ENCODE data around the gene FCHO2. TPM values are rescaled to one million over a fixed set of nuclear protein-coding genes. Genes with fewer than 3 reads are reported as not detected.

FCHO2 gene
- total RNA-seq, 1 experiment from 2014 or later, result 36.5 TPM

- H3K4me1 Mint-ChIP-seq (ENCODE audit: low read depth, unreplicated experiment), result peaks cover 17% of the 10 kb centered on the region
- H3K36me3 Mint-ChIP-seq (ENCODE audit: insufficient read depth, unreplicated experiment), result peaks cover 15% of the 10 kb centered on the region
- no peak for TF ChIP-seq CTCF (IDR thresholded peaks at IDR 0.05; ENCODE audit: unreplicated experiment)
- no peak for DNase-seq
- H3K4me3 Mint-ChIP-seq (ENCODE audit: low read depth, unreplicated experiment), result no peak overlapping the region
- CTCF ChIA-PET, result no interaction called here
- no peak overlapping the region for H3K27ac Mint-ChIP-seq (ENCODE audit: unreplicated experiment)
- no peaks in the 10 kb centered on the region for H3K9me3 Mint-ChIP-seq (ENCODE audit: low read depth, unreplicated experiment)
- intact Hi-C loops (cut with micrococcal nuclease; ENCODE audit: unreplicated experiment), result no loop called here
- BruUV-seq (replicated peaks), result no TSS peak
- no peaks in the 10 kb centered on the region for H3K27me3 Mint-ChIP-seq (ENCODE audit: unreplicated experiment)
Measured at GRCh38 chr5:73130811-73131210, 175.0 kb downstream of the FCHO2 start.

DNA sequence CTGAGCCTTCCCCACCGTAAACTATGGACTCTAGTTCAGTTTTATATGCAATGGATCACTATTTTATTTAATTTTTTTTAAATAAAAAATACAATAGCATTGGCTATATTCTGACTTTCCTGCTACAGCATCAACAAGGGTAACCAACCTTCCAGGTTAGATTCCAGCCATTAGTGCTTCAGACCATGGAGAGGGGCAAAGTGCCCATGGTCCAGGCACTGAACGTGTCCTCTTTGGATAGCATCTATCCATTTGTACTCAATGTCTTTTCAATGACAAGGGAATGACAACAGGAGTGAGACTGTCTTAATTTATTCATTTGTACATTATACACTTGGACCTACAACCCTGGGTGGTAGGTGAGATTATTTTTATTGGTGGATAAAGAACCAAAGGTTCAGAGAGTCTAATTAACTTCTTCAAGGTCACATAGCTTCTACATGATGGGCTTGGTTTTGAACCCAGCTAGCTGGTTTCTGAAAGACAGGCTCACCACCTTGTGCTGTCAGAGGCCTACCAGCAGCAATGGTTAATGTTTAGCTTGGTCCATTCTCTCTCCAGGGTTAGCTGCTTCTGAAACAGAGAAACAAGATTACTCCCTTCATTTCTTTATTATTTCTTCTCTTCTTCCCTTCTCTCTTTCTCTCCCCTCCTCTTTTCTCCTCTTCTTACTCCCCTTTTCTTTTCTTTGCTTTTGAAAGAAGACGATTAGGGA lies 176.0 kb downstream of the FCHO2 start:
- H3K4me1 Mint-ChIP-seq (ENCODE audit: low read depth, unreplicated experiment), result peaks cover 17% of the 10 kb centered on the region
- CTCF ChIA-PET, result no interaction called here

DNA sequence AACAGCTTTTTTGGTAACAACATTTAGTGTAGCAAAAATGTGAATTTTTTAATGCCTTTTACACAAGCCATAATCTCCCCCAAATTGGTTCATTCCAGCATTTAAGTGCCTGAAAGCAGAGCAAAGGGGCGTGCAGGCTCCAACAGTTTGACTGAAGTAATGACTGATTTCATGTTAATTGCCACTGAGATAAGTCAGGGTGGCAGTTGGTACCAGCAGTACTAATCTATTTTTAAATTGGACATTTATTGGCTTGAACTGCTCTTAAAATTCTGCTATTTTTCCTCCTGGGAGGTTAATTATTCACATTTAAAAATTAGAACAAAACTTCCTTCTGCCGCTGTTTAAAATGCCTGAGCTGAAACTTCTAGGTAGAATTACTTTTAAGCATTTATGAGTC lies 176.9 kb downstream of the FCHO2 start:
- TF ChIP-seq CTCF (IDR thresholded peaks at IDR 0.05; ENCODE audit: unreplicated experiment), result no peak
- no TSS peak for BruUV-seq (replicated peaks)
- Mint-ChIP-seq H3K36me3 (ENCODE audit: insufficient read depth, unreplicated experiment) (peaks cover 12% of the 10 kb centered on the region), H3K4me3 (ENCODE audit: low read depth, unreplicated experiment) (no peak overlapping the region), H3K27me3 (ENCODE audit: unreplicated experiment) (no peaks in the 10 kb centered on the region), H3K27ac (ENCODE audit: unreplicated experiment) (no peak overlapping the region), H3K4me1 (ENCODE audit: low read depth, unreplicated experiment) (peaks cover 17% of the 10 kb centered on the region), H3K9me3 (ENCODE audit: low read depth, unreplicated experiment) (no peaks in the 10 kb centered on the region)
- intact Hi-C loops (cut with micrococcal nuclease; ENCODE audit: unreplicated experiment), result no loop called here
- no peak for DNase-seq
- CTCF ChIA-PET, result no interaction called here

More for the DNA sequence above, 176.0 kb downstream of the FCHO2 start:
- no peak for TF ChIP-seq CTCF (IDR thresholded peaks at IDR 0.05; ENCODE audit: unreplicated experiment)
- no TSS peak for BruUV-seq (replicated peaks)
- Mint-ChIP-seq H3K36me3 (ENCODE audit: insufficient read depth, unreplicated experiment) (peaks cover 15% of the 10 kb centered on the region), H3K27ac (ENCODE audit: unreplicated experiment) (no peak overlapping the region), H3K4me3 (ENCODE audit: low read depth, unreplicated experiment) (no peak overlapping the region), H3K9me3 (ENCODE audit: low read depth, unreplicated experiment) (no peaks in the 10 kb centered on the region), H3K27me3 (ENCODE audit: unreplicated experiment) (no peaks in the 10 kb centered on the region)
- DNase-seq, result no peak
- intact Hi-C loops (cut with micrococcal nuclease; ENCODE audit: unreplicated experiment), result no loop called here

GRCh38 chr5:73135021-73135420 lies 179.2 kb downstream of the FCHO2 start:
- H3K27ac Mint-ChIP-seq (ENCODE audit: unreplicated experiment), result no peak overlapping the region
- intact Hi-C loops (cut with micrococcal nuclease; ENCODE audit: unreplicated experiment), result no loop called here
- CTCF ChIA-PET, result no interaction called here
- BruUV-seq (replicated peaks), result no TSS peak
- DNase-seq, result no peak
- no peaks in the 10 kb centered on the region for H3K36me3 Mint-ChIP-seq (ENCODE audit: insufficient read depth, unreplicated experiment)
- TF ChIP-seq CTCF (IDR thresholded peaks at IDR 0.05; ENCODE audit: unreplicated experiment), result no peak
- H3K9me3 Mint-ChIP-seq (ENCODE audit: low read depth, unreplicated experiment), result no peaks in the 10 kb centered on the region
- peaks cover 17% of the 10 kb centered on the region for H3K4me1 Mint-ChIP-seq (ENCODE audit: low read depth, unreplicated experiment)
- H3K27me3 Mint-ChIP-seq (ENCODE audit: unreplicated experiment), result no peaks in the 10 kb centered on the region
- no peak overlapping the region for H3K4me3 Mint-ChIP-seq (ENCODE audit: low read depth, unreplicated experiment)

Data from Calu3 (cell line).